Stimulated activated CD4-positive, alpha-beta T cell treated with anti-CD3 and anti-CD28 coated beads, Interleukin-15, amount 100 ng/mL, for 1 hour (primary cell): ENCODE measurements around the gene NUP160.
"Not testable (repeated sequence)": the region's sequence is repeated elsewhere in the genome, so short reads cannot be mapped to it uniquely, and the experiment has no call there.

ENCODE experiments used
- DNase-seq, 2 donors: peaks; one replicate each; pipeline ENCODE4 v3.0.0-alpha.2; 2020; ENCODE audit warnings: low read depth in 1 of 2, low spot score in 1 of 2

NUP160 gene

GRCh38 chr11:47847892-47848699, at the start of gene NUP160:
Gene NUP160 (minus strand): TSS chr11:47848350. CDS start chr11:47848318, 32 bp downstream.
- DNase-seq: peak; percentile 70 to 86

- DNase-seq: no peak
Observed at GRCh38 chr11:47896199-47896598, 48.0 kb upstream of the NUP160 start.

GRCh38 chr11:47895035-47895434, 46.9 kb upstream of the NUP160 start:
- no peak for DNase-seq

GRCh38 chr11:47892546-47893276, 44.6 kb upstream of the NUP160 start:
- DNase-seq: not testable (repeated sequence)

GRCh38 chr11:47891886-47892285, 43.7 kb upstream of the NUP160 start:
- no peak for DNase-seq

- no peak for DNase-seq
Observed at GRCh38 chr11:47889714-47890441, 41.7 kb upstream of the NUP160 start.

- no peak for DNase-seq
Observed at GRCh38 chr11:47887910-47888569, 39.9 kb upstream of the NUP160 start.

GRCh38 chr11:47886096-47886495, 37.9 kb upstream of the NUP160 start:
- DNase-seq: no peak

GRCh38 chr11:47882437-47882836, 34.3 kb upstream of the NUP160 start:
- DNase-seq: not testable (repeated sequence)

GRCh38 chr11:47881145-47881544, 33.0 kb upstream of the NUP160 start:
- DNase-seq: no peak

GRCh38 chr11:47879259-47880158, 31.4 kb upstream of the NUP160 start:
- DNase-seq: no peak

GRCh38 chr11:47875858-47876257, 27.7 kb upstream of the NUP160 start:
- DNase-seq: not testable (repeated sequence)

GRCh38 chr11:47870404-47870803, 22.3 kb upstream of the NUP160 start:
- no peak for DNase-seq

- no peak for DNase-seq
Observed at GRCh38 chr11:47869544-47870393, 21.6 kb upstream of the NUP160 start.

GRCh38 chr11:47867823-47868222, 19.7 kb upstream of the NUP160 start:
- no peak for DNase-seq

GRCh38 chr11:47866892-47867291, 18.7 kb upstream of the NUP160 start:
- not testable (repeated sequence) for DNase-seq

GRCh38 chr11:47864901-47865300, 16.8 kb upstream of the NUP160 start:
- DNase-seq: no peak

- no peak for DNase-seq
Observed at GRCh38 chr11:47863898-47864430, 15.8 kb upstream of the NUP160 start.
